Measurements from ENCODE around the gene DAPK2.

DAPK2 gene

DNA sequence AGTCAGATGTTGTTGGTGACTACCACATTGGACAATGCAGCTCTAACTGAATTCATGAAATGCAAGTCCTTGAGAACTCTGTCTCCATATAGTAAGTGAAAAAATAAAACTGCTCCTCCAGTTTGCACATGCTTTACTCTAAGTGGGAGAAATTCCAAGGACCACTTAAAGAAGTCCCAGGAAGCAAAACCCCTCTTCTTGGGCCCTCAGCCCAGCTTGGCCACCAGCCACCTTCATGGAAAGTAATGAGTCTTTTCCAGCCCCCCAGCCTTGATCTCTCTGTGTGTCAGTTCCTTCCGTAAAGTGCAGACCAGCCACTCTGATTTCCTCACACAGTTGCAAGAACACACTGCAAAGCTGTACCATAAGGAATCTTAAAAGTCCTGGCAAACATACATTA, 34.5 kb downstream of the DAPK2 start:
- ChIA-PET POLR2A (no interaction called here), CTCF (interaction anchor here (1.2 to 4.4 kb wide), 8 partner anchors 14 to 86 kb away, joined by 3 to 30 read pairs (median 8); partner anchors contain the start of gene DAPK2)
- no peak for TF ChIP-seq CTCF (IDR thresholded peaks at IDR 0.05; ENCODE audit: control extremely low read depth, extremely low read depth, low read depth, missing control alignments)
- no peak for DNase-seq (ENCODE audit: extremely low spot score)

- POLR2A ChIA-PET: no interaction called here
- CTCF ChIA-PET: interaction anchor here (0.7 to 4.4 kb wide), 21 partner anchors 12 to 401 kb away, joined by 3 to 30 read pairs (median 5); partner anchors contain the start of gene DAPK2
- DNase-seq (ENCODE audit: extremely low spot score): peak; percentile 79
- TF ChIP-seq CTCF (IDR thresholded peaks at IDR 0.05; ENCODE audit: control extremely low read depth, extremely low read depth, low read depth, missing control alignments): peak; percentile 40
Observed at GRCh38 chr15:64010719-64011118, 35.6 kb downstream of the DAPK2 start.

DNA sequence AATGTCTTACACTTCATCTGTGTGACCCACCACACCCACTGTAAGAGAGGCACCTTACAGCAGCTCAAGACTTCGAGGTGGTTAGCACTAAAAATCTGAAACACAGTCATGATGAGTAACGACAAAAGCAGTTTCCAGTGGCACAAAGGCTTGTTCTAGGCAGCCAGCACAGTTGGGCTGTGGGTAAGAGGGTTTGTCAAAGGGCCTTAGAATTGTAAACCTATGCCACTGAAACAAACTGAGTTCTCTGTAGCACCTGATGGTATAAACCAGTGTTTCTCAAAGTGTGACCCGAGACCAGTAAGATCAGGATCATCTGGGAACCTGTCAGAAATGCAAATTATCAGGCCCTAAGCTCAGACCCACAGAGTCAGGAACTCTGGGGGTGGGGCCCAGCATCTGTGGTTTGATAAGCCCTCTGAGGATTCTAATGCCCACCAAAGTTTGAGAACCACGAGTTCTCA, 36.5 kb downstream of the DAPK2 start:
- POLR2A ChIA-PET: no interaction called here
- TF ChIP-seq CTCF (IDR thresholded peaks at IDR 0.05; ENCODE audit: control extremely low read depth, extremely low read depth, low read depth, missing control alignments): no peak
- DNase-seq (ENCODE audit: extremely low spot score): no peak
- CTCF ChIA-PET: interaction anchor here (0.6 to 4.4 kb wide), 17 partner anchors 11 to 257 kb away, joined by 3 to 30 read pairs (median 5); partner anchors contain the start of gene DAPK2

- ChIA-PET POLR2A (no interaction called here), CTCF (interaction anchor here (0.6 to 4.4 kb wide), 14 partner anchors 10 to 399 kb away, joined by 3 to 30 read pairs (median 4); partner anchors contain the start of gene DAPK2)
Observed at GRCh38 chr15:64009241-64009640, 37.0 kb downstream of the DAPK2 start.

DNA sequence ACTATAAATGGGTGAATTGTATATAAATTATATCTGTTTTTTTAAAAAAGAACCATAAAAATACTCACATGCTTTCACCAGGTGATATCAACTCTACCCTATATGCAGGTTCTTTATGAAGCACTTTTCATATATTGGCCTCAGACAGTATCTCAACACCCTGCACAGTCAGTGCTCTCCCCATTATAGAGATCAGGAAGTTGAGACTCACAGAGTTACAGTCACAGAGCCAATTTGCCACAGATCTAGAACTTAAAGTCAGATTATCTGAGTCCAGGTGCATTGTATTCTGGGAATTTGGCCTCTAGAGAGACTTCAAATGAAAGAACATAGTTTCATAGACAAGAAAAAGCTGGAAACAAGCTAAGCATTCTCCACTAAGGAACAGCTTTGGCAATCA, 38.1 kb downstream of the DAPK2 start:
- POLR2A ChIA-PET: no interaction called here
- no peak for DNase-seq (ENCODE audit: extremely low spot score)

More at GRCh38 chr15:64009241-64009640, 37.0 kb downstream of the DAPK2 start:
- no peak for DNase-seq (ENCODE audit: extremely low spot score)
- no peak for TF ChIP-seq CTCF (IDR thresholded peaks at IDR 0.05; ENCODE audit: control extremely low read depth, extremely low read depth, low read depth, missing control alignments)

DNA sequence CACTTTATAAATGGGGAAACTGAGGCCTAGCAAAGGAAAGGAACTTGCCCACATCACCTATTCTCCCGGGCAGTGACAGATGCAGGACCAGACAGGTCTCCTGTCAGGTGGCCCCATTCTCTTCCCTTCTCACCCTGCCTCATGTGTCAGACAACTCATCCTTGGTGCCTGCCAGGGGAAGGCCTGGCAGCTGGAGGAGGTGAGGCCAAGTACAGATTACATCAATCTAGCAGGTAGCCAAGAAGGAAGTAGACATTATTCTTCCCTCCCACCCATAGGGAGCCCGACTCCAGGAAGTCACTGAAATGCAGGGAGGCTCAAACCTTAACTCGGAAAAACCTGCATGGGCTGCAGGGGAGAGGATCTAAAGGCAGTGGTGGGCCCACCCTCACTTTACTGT, 39.6 kb downstream of the DAPK2 start:
- no peak for TF ChIP-seq CTCF (IDR thresholded peaks at IDR 0.05; ENCODE audit: control extremely low read depth, extremely low read depth, low read depth, missing control alignments)
- ChIA-PET POLR2A (no interaction called here), CTCF (interaction anchor here (0.7 to 3.8 kb wide), 7 partner anchors 11 to 61 kb away, joined by 3 to 24 read pairs (median 6); partner anchors contain the start of gene DAPK2)
- no peak for DNase-seq (ENCODE audit: extremely low spot score)

More for the DNA sequence above, 38.1 kb downstream of the DAPK2 start:
- CTCF ChIA-PET: interaction anchor here (0.7 to 4.4 kb wide), 5 partner anchors 13 to 115 kb away, joined by 3 to 30 read pairs (median 6); partner anchors contain the start of gene DAPK2
- no peak for TF ChIP-seq CTCF (IDR thresholded peaks at IDR 0.05; ENCODE audit: control extremely low read depth, extremely low read depth, low read depth, missing control alignments)

Measured in GM10248 (cell line).